HG03066 (cell line): ENCODE data around the gene GAGE13.
"Not testable (repeated sequence)": the region's sequence is repeated elsewhere in the genome, so short reads cannot be mapped to it uniquely, and the experiment has no call there.

ENCODE experiments used
- ATAC-seq: cut with Tn5 transposase; IDR thresholded peaks from one replicate; pipeline ENCODE4 v1.9.1; 2021; ENCODE audit warnings: low read depth; ENCODE audit not compliant: unreplicated experiment

The GAGE13 gene

DNA sequence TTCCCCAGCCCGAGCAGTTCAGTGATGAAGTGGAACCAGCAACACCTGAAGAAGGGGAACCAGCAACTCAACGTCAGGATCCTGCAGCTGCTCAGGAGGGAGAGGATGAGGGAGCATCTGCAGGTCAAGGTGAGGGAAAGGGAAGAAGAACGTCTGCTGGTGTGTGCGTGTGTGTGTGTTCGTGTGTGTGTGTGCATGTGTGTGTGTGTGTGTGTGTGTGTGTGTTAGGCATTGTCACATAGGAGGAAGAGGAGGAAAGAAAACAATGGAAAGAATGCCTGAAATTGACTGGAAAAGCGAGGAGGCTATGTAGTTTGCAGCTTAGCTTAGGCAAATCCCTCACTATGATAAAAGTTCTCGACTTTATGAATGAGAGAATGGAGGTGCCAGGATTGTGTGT lies 7.6 kb upstream of the GAGE13 start:
- not testable (repeated sequence) for ATAC-seq

DNA sequence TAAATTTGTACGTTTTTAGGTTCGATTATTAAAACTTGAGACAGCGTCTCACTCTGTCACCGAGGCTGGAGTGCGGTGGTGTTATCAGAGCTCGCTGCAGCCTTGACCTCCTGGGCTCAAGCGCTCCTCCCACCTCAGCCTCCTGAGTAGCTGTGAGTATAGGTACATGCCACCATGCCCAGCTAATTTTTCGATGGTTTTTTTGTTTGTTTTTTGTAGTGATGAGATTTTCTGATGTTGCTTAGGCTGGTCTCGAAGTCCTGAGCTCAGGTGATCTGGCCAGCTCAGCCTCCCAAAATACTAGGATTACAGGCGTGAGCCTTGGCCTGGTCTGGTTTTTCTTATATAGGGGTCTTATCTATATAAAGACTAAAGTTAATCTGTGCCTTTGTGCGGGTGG lies 961 bp upstream of the GAGE13 start:
- ATAC-seq, result not testable (repeated sequence)

DNA sequence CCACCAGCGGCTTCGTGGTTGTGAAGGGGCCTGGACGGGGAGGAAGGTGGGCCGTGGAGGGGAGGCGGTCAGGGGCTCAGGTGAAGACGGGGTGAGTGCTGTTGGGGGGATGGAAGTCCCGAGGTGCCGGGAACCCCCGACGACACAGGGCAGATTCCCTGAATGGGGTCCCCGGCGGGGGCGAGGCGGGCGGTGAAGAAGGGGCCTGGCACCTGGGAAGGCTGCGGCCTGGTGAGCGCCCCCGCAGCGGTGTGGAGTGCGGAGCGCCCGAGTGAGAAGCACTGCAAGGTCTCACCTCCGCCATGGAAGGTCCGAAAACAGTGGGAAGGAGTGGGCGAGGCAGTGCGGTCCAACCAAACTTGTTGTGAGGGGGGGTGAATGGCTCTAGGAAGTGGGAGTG lies 459 bp downstream of the GAGE13 start:
- ATAC-seq, result not testable (repeated sequence)

DNA sequence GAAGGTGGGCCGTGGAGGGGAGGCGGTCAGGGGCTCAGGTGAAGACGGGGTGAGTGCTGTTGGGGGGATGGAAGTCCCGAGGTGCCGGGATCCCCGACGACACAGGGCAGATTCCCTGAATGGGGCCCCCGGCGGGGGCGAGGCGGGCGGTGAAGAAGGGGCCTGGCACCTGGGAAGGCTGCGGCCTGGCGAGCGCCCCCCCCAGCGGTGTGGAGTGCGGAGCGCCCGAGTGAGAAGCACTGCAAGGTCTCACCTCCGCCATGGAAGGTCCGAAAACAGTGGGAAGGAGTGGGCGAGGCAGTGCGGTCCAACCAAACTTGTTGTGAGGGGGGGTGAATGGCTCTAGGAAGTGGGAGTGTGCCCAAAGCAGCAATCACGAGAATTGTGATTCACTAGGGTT lies 10.1 kb downstream of the GAGE13 start:
- ATAC-seq, result not testable (repeated sequence)

DNA sequence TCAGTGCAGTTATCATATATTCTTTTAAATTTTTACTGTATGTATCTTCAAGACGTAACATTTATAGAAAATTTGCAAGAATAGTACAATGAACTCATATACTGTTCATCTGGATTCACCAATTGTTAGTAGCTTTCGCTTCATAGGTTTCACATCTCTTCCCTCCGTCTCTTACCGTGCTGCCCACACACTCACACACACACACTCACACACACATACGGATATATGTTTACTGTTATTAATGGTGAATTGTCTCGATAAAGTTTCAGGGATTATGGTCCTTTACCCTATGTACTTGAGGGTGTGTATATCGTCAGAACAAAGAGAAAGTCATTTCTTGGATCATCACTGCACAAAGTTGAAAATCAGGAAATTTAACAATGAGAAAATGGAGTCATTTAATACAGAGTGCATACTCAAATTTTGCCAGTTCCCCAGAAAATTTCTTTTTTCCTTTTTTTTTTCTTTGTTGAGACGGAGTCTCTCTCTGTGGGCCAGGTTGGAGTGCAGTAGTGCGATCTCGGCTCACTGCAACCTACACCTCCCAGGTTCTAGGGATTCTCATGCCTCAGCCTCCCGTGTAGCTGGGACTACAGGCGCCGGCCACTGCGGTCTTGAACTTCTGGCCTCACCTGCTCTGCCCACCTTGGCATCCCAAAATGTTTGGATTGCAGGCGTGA lies 13.3 kb downstream of the GAGE13 start:
- ATAC-seq, result not testable (repeated sequence)

DNA sequence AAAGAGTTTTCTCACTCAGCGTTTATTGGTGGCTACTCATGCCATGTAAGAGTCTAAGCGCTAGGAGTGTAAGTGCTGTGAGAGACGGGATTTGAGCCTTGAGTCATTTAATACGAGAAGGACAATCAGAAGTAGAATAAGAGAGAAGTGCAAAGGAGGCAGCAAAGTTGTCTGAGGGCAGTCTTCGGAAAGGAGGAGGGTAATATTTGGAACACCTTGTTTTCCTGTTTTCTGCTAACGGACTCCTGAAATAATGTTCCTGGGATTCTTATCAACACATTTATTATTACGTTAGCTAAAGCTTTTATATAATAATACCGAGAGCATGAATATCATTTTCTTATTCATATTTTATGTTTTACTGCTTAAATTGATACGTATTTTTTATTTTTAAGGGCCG lies 14.0 kb downstream of the GAGE13 start:
- ATAC-seq, result not testable (repeated sequence)

DNA sequence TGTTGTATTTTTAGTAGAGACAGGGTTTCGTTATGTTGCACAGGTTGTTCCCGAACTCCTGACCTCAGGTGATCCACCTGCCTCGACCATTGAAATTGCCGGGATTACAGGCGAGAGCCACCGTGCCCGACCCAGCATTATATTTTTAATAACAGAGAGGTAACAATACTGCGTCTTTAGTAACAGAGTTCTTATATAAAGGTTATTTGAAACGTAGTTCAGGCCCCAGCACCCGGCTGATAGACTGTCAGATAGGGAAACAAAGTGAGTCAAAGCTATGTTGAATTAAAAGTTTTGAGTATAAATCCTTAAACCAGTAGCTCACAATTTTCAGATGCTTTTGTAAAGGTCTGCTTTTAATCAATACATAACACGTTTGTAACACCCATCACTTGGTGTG lies 14.8 kb downstream of the GAGE13 start:
- not testable (repeated sequence) for ATAC-seq
